NCI-H1105 treated with DMSO at 0.1 percent for 48 hours (cell line): ENCODE data around the gene MED26.

Experiments used
- DNase-seq: peaks from one replicate; lab custom pipeline; 2025; lab: John Stamatoyannopoulos, UW

Gene MED26

DNA sequence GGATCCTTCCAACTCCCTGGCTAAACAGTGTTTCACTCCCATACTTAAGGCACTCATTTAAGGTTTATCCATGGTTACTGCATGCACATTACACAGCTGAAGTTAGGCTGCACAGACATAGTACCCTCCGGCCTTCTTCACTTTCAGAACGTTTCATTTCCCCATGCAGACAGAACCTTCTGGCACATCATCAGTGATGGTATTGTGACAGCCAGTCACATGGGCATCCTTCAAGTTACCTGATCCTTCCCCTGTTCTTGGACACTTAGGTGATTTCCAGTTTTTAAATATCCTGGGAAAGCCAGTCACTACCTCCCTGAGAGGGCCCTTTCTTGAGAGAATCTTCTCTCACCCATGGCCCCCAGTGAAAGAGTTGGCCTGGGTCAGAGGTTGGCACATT is 22.8 kb upstream of the MED26 start:
- DNase-seq: no peak

DNA sequence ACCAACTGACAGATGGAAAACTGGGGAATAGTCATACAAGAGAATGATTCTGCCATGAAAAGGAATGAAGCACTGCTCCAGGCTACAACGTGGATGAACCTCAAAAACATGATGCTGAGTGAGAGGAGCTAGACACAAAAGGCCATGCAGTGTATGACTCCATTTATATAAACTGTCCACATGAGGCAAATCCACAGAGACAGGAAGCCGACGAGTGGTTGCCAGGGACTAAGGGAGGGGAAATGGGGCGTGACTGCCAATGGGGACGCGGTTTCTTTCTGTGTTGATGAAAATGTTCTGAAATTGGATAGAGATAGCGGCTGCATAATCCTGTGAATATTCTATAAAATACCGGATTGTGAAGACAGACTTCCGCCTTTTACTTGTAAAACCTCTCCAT is 21.7 kb upstream of the MED26 start:
- DNase-seq: no peak

DNA sequence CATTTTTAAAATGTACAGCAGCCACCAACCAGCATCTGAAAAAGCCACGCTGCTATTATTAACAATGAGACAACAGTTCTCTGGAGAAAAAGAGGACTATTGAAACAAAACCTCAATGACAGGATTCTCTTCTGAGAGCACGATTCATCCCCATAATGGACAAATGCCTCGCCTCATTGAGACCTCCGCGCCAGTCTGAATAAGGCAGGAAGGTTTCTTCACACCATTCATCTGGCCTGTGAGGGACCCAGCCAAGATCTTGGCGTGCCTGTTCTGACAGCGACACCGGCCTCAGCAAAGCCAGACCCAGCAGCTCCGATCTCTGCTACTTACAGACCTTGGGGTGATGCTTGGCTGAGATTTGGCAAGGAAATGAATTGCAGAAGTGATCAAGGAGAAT is 17.1 kb upstream of the MED26 start:
- DNase-seq: no peak

DNA sequence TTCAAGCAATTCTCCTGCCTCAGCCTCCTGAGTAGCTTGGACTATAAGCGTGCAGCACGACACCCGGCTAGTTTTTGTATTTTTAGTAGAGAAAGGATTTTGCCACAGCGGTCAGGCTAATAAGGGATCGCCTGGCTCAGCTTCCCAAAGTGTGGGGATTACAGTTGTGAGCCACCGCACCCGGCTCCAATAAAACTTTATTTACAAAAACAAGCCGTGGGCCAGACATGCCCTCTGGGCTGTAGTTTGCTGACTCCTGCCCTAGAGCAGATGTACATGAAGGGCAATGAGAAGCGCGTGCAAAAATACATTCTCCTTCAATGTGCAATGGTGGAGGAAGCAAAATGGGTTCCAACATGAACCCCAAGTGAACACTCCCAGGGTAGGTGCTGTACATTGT is 13.7 kb upstream of the MED26 start:
- DNase-seq: no peak

DNA sequence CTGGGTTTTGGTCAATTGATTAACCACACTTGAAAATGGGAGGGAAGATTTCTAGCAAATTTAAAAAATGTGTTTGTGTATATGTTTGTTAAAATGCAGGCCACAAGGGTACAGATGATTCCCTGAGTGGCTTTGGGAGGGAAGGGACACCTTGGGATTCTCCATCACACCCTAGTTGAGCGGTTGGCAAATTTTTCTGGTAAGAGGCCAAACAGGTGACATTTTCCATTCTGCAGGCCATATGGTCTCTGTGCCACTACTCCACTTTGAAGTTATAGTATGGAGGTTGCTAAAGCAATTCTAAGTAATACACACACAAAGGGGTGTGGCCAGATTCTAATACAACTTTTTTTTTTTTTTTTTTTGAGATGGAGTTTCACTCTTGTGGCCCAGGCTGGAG is 12.9 kb upstream of the MED26 start:
- no peak for DNase-seq

DNA sequence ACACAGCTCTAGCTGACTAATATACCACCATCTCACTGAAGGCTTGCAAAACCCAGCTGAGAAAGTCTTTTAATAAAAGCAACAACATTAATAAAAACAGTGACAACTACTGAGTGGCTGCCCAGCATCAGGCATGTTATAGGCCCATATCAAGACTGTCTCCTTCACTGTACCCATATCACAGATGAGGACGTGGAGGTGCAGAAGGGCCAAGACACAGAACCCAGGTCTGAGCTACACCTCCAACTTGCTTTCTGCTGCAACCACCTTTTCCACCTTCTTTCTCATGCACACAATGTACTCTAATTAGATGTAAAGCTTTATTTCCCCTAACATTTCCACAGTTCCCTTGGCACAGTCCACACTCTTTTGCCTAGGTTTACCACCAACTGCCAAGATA is 10.7 kb upstream of the MED26 start:
- no peak for DNase-seq

DNA sequence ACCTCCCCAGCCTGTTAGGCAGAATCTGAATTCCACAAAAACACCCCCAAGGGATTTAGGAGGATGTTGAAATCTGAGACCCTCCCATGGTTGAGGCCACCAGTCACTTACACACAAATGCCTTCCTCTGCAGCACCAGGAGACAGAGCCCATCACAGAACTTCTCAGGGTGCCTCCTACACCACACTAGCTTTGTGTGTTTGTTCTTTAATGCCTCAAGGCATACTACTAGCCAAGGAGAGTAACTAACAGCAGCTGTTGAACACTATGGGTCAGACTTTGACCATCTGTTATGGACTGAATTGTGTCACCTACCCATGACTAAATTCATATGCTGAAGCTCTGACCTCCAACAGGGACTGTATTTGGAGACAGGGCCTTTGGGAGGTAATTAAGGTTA is 9.5 kb upstream of the MED26 start:
- no peak for DNase-seq

DNA sequence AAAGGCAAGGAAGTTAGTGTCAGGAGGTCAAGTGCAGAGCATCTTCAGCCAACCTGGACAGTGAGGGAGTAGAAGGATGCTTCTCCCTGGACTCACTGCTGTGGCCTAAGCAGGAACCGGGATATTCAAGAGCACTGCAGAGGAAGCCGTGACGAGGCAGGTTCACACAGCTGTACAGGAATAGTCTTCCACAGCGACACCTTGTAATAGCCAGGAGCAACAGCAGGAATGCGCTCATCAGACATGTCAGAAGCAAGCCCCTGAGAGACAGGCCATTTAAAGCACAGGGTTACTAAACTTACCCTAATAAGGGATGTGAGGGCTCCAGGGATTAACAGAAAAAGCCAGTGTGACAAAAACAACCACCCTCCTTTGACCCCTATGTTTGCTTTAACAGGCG is 3.5 kb upstream of the MED26 start:
- DNase-seq: no peak

DNA sequence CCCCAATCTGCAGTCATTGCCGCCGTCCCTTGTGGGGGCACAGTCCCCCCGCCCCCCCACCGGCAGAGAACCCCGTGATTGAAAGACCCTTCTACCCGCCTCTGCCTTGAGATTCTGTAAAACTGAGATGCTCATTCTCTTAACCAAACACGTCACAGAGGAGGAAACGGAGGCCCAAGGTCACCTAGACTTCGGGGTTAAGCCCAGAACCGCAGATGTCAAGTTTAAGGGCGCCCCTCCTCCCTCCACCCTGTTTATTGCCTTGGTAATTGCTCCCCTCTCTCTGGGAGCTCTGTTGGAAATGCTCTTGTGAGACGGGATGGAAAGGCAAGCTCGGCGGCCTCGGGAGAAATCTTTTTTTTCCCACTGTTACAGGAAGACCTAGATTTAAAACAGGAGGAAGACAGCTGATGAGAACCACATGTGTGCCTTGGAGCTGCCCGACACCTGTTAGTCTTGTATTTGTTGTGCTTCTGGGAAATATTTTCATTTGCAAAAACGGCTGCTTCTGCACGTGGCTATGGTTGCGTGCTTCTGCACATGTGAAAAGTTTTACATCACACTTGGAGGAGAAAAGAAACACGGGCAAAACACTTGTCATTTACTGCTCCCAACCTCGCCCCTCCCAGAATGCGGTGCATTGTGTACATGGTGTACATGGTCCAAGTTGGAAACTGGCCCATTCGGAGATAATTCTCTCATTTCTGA is 1.1 kb upstream of the MED26 start:
- DNase-seq: peak; percentile 59

DNA sequence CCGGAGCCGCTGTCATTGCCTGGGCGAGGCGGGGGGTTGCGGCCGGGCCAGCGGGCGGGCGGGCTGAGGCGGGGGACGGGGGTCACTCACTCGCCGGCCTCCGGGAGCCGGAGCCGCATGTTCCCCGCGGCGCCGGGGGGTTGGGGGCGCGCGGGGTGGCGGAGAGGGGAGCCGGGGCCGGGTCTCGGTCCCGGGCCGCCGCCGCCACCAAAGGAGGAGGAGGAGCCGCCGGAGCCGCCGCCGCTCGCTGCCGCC is 149 bp downstream of the MED26 start:
- no peak for DNase-seq

DNA sequence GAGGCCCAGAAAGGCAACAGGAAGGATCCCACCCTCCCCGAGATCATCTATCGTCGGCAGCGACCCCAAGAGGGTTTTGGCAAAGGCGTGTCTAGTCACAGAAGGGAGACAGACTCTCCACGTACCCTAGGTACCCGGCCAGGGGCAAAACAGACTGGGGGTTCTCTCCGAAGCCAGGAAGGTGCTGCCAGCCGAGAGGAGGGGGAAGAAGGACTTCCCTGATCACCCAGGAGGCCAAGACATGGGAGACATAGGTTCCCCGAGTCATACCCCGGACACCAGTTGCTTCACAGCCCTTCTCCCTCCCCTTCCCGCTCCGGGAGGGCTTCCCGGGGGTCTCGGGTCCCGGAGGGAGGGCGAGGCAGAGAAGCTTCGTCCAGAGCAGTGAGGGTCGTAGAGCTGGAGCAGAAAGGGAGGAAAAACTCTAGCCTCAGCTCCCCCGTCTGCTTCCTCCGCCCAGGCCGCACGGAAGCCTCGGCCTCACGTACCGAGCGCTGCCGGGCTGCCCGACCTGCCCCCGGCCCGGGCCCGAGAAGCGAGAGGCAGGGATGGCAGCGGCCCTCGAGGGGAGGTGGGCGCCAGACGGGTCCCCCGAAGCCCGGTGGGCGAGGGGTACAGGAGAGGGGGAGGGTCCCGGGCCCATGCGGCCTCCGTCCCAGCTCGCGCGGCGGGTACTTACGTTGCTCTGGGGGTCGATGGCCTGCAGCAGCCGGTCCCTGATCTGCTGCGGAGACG is 644 bp downstream of the MED26 start:
- DNase-seq: no peak

DNA sequence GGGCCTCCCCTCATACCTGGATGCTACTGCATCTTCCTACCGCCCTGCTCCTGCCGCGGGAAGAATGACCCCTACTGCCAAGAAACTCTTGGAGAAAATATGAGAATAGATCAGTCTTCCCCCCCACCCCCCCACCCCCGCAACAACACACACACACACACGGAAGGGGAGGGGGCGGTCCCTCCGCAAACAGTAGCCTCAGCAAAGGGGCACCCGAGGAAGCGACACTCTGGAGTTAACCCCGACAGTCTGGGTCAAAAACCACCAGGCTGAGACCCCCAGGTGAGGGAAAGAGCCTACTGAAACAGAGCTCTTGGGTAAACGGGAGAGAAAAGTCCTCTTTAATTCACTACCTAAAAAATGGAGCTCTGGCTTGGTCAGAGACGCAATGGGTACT is 1.2 kb downstream of the MED26 start:
- DNase-seq: no peak

DNA sequence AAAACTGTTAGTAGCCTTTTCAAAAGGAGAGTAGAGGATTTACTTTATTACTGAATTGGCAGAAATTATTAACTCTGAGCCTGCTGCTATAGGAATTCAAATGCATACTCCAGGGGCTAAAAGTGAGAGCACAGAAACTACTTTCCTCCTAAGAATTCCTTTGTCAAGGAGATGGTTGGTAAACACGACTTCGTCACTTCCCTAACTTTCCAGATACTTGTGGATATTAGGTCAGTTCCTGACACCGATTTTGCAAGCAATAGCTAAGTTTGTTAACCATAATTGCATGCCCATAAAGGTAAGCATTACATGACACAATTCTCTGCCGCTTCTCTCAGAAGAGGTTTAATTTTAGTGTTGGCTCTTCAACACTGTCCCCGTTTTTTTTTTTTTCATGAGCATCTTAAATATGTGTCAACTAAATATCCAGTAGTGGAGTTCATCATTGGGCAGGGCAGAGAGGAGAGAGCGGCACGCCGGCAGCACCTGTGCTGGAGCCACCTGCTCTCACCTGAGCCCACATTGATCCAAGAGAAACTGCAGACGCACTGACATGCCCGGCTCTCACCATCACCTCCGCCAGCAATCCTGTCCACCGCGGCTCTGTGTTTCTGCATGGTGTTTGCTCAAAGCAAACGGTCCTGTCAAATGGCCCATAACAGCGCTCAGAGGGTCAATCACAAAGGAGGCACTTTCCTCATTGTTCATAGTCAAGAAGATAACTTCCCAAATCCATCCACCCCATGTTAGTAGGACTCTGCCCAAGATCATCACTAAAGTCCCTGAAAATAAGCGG is 2.6 kb downstream of the MED26 start:
- DNase-seq: no peak

DNA sequence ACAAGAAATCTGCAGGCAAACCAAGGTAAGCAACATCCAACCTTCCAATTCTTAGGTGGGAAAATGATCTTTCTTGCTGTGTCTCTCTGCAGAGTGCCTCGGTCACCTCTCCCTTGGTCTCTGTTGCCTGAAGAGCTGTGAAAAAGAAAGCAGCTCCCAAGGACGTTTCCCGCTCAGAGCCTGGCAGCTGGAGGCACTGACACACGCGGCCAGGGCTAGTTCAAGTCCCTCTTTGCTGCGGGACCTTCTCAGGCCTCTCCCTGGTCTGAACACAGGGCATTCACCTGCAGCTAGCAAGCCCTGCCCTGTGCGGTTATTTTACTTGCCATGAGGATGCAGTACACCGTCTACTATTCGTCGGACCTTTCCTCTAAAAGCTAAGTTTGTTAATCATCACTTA is 3.8 kb downstream of the MED26 start:
- no peak for DNase-seq

DNA sequence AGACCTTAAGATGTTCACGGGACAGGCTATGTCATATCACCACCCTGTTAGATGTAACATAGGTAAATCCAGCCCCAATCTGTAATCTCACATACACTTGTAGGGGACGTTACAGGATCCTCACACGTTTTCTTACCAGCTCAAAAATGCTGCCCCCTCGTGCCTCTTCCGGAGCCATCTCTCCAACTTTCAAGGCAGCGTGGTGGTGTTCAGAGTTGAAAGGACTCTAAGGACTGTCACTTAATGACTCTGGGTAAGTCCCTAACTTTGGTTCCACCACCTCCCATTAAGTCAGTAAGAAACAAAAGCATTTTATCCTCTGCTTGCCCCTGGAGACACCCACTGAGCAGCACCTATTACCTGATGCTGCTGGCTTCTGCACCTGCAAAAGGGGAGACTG is 4.4 kb downstream of the MED26 start:
- DNase-seq: no peak

DNA sequence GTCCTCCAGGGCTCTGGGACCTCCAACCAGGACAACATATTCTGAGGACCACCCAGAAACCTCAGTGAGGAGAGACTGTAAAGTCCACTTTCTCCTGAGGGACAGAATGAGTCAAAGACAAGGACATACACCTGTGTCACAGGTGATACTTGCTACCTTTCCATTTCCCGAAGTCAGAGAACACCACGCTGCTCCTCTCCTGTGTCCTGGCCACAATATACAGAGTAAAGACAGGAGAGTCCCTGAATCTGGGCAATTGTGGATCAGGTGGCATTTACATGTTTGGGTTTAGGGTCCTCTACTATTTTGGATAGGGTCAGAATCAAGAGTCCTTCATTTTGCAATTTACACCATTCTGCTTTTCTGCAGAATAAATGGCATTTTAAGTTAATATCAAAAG is 4.9 kb downstream of the MED26 start:
- DNase-seq: no peak

DNA sequence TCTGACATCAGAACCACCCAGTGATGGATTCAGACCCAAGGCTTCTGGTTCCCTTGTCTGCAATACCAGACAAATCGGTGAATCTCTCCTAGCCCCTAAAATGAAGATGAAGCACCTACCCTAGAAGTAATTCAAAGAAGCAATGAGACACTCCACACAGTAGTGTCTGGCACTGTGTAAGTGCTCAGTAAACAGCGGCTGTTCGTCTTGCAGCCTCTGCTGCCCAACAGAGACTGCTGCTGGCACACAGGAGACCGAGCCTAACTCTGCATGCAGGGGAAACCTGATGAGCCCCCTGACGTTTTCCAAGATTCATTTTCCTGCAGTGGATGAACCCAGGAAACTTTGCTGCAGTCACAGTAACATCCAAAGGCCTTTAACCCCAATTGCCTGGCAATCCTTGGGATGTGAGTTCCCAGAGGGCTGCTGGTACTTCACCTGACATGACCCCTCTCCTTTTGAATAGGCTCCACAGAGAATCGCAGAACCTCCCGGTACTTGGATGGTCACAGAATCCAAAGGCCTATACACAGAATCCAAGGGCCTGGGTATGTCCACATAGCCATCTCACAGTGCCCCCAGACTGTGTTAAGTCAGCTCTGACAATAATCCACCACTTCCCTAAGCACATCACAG is 6.7 kb downstream of the MED26 start:
- DNase-seq: no peak

DNA sequence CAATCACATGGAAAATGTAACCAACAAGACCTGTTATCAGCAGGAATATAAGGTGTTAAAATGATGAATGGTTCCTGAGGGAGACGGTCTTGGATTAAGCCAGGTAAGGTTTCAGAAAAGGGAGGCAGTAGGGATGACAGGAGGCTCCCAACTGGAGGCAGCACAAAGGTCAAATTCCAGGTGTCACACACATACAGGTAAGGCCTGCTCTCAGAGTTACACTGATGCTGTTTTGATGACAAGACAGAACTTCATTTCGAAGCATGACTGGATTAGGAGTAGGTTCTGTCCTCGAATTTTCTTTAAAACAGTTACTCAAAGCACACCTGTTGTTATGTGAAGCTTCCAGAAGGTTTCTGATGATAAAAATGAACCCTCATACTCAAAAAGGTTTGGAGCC is 7.4 kb downstream of the MED26 start:
- no peak for DNase-seq

DNA sequence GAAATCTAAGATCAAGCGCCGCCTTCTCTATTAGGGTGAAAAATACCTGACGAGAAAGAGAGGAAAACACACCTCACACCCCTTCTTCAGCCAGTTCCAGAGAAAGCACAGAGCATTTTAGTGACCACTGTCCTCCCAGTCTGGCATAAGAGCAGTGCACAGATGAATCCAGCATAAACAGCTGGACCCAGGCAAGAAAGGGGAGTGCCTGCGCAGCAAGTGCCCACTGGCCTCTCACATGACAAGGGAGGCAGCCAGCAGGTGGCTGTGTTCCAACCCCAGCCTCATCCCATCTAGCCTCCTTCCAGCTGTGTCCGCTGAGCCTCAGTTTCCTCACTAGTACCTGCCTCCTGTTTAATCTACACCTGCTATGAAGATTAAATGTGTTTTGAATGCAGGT is 8.0 kb downstream of the MED26 start:
- DNase-seq: no peak

DNA sequence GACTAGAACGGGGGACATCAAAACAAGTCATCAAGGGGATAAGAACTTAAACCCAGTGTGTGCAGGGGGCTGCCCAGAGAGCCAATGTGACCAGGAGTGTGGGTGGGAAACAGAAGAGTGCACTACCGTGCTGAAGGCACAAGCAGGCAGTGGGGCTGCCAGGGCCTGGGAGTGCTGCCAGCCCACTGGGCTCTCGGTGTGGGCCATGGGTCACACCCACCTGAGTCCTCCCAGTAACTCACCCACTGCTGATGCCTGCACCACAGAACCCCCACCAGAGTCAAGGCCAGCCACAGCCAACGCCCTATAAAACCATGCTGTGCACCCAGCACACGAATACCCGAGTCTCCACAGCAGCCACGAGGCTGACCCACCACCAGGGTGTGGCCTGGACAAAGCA is 8.5 kb downstream of the MED26 start:
- DNase-seq: no peak

DNA sequence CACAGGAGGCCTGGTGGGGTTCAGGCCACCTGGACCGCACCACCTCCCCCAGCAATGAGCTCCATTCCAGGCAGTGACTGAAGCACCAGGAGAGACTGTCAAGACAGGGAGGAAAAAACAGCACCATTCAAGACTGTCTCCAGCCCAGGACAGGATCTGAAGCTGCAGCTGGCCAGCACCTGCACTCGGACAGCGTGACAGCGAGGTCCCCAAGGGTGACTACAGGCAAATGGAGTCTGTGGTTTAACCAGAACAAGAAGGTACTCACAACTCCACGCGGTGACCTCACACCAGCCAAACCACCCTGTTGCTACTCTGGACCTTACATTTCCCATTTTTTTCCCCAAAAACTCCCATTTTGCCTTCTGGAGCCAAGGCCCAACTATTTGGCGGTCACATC is 9.8 kb downstream of the MED26 start:
- DNase-seq: no peak

DNA sequence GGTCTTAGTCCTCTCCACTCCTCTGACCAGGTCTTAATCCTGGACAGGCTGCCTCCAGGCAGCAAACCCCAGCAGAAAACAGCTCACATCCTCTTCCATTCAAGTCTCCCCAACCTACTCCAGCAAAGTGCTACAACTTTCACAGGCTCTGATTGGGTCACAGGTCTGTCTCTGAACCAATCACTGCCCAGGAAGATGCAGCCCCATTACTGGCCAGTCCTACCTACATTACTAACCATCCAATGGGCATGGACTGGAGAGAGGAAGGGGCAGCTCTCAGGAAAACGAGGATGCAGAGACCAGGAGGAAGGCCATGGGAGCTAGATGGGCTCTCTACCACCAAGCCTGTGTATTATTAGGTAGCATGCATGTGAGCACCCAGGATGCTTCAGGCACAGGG is 12.2 kb downstream of the MED26 start:
- no peak for DNase-seq

DNA sequence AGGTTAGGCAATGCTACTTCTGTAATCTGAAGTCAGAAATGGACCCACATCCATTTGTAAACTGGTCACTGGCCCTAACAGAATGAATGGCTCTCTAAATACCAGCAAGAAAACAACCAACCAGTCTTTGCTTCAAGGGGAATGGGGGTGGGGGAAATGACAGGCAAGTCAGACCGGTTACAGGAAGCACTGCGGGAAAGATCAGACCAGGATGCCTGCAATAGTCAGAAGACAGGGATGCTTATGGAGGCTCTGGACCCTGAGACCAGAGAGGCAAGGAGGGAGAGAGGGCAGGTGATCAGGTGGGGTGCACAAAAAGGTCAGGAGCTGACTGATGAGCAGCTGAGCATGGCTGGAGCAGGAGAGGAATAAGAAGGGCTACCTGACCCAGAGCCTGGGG is 13.1 kb downstream of the MED26 start:
- DNase-seq: no peak
